NCI-H446 (cell line): Measurements from ENCODE around the gene LCN12.

Experiments used
- DNase-seq, 2 experiments: peaks; one replicate each; lab custom pipeline; 2025; lab: John Stamatoyannopoulos, UW

Gene LCN12

GRCh38 chr9:136974817-136975535, 22.9 kb downstream of the LCN12 start:
- DNase-seq = no peak

GRCh38 chr9:136975644-136976043, 23.6 kb downstream of the LCN12 start:
- DNase-seq = no peak

DNA sequence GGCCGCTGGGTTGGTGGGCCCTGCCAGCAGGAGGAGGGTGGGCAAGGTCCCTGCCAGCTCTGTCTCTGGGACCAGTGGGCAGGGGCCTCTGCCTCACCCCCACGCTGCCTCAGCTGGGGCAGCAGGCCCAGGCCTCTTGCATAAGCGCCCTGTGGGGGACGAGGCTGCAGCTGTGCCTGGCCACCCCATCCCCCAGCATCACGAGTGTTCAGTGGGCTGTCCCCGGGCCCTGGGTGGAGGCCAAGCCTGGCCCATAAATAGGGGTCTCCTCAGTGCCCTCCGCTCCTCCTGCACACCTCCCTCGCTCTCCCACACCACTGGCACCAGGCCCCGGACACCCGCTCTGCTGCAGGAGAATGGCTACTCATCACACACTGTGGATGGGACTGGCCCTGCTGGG, 25.1 kb downstream of the LCN12 start, which contains the start of gene PTGDS:
Gene PTGDS, plus strand, starts transcription at position 282 of the 400 bp plus-strand sequence. Its CDS starts 75 bp downstream, at position 357.
- DNase-seq = no peak

GRCh38 chr9:136977649-136978072, 25.6 kb downstream of the LCN12 start:
- DNase-seq = no peak

GRCh38 chr9:136978073-136978864, 26.2 kb downstream of the LCN12 start:
- DNase-seq = no peak

GRCh38 chr9:136978865-136979544, 26.9 kb downstream of the LCN12 start:
- DNase-seq = no peak

DNA sequence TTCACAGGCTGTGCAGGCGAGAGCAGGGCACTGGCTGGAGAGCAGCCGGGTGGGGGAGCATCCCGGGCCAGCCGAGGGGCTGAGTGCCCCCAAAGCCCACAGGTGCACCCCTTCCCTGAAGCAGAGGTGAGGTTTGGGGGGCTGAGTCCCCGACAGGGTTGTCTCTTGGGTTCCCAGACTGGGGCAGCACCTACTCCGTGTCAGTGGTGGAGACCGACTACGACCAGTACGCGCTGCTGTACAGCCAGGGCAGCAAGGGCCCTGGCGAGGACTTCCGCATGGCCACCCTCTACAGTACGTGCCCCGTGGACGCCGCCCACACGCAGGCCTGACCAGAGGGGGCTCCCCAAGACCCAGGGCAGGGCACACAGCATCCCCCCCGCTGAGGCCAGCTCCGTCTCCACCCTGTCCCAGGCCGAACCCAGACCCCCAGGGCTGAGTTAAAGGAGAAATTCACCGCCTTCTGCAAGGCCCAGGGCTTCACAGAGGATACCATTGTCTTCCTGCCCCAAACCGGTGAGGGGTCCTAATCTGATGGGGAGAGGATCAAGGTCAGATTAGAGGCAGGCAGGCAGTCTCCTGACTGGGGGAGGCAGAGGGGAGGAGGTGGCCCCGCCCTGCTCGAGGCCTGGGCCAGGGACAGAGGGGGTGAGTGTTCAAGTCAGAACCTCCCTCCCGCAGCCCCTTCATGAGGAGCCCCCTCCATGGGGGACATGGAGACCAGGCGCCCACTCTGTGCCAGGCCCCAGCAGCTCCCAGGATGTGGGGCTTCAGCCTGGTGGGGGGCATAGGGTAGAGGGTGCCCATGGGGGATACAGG, 27.9 kb downstream of the LCN12 start:
- no peak for DNase-seq

DNA sequence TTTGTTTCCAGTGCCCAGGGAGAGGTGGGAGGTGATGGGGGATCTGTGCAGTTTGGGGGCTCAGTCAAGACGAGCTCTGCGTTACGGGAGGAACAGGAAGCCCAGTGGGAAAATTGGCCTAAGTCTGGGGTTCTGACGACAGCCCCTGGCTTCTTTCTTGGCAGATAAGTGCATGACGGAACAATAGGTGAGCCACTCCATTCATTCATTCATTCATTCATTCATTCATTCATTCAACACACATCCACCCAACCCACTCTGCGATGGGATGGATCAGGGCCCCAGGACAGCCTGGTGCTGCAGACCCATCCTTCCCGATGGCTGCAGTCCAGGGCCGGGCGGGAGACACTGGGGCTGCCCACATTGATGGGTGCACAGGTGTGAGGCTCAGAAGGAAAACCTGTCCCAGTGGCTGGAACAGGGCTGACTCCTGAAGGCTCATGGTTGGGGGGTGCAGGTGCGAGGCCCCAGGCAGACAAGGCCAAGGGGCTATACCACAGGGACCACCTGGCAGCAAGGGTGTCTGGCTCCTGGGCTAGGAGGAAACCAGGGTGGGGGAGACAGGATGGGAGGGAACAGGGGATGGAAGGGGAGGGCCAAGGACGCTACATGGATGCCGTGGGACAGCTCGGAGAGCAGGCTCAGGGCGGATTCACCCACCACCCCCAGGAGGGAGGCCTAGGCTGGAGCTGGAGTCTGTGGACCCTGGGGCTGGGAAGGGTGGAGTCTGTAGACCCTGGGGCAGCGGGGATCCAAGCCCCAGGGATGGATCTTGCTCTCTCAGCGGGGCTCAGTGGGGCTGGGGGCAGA, 28.8 kb downstream of the LCN12 start:
- no peak for DNase-seq

DNA sequence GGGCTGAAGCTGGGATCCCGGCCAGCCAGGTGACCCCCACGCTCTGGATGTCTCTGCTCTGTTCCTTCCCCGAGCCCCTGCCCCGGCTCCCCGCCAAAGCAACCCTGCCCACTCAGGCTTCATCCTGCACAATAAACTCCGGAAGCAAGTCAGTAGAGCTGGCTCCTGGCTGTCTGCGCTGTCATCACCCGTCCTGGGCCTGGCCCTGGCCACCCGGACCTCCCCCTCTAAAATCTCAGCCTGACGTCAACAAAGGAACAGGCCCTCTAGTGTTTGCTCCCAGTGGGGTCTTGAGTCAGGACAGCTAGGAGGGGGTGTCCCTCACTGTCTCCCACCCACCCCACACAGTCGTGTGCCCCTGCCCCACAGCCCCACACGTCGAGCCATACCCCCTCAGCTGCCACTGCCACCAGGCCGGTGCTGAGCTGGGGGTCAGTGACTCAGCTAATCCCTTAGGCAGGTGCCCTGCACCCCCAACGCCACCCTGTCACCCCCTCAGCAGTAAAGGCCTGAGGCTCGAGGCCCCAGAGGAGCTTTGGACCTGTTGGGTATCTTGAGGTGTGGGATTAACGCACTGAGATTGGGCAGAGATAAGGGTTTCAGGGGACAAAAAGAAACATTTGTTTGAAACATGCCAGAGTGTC, 29.6 kb downstream of the LCN12 start:
- no peak for DNase-seq

- DNase-seq = no peak
Observed at GRCh38 chr9:136982232-136983051, 30.4 kb downstream of the LCN12 start, which contains the start of gene LCNL1. TSS of gene LCNL1 (plus strand) at chr9:136982993. CDS start at chr9:136983587, 594 bp downstream.

DNA sequence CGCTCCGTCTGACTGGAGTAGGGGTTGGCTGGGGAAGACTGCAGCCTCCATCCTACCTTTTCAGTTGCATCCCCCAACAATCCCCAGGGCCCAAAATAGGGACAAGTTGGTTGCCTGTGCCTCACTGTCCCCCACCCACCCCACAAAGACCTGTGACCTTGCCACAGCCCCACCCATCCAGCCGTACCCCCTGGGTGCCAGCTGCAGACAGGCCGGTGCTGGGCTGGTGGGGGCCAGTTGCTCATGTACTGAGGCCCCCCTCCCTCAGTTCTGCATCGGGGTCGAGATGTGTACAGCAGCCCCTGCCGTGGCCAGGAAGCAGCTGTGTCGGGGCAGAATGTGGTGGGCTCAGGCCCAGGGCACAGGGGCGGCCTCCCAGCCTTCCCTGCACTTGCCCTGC, 31.1 kb downstream of the LCN12 start:
- DNase-seq = no peak

DNA sequence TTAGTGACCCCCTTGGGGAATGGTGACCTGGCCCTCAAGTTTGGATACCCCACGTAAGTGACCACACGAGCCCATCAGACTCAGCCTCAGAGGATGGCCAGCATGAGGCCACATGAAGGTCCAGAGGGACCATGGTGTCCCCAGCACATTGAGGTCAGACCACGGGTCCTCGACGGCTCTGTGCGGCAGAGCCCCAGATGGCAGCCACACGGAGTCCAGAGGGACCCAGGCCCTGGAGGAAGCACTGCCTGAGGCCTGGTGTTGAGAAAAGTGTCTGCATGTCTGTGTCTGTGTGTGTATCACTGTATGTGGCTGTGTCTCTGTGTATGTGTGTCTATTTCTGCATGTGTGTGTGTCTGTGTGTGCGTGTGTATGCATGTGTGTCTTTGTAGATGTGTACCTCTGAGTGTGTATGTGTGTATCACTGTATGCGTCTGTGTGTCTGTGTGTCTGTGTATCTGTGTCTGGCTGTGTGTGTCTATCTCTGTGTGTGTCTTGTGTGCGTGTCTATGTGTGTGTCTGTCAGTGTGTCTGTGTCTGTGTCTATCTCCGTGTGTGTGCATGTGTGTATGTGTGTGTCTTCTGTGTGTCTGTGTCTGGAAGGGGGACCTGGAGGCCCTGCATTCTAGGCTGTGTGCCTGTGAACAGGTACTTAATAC, 31.7 kb downstream of the LCN12 start:
- no peak for DNase-seq

DNA sequence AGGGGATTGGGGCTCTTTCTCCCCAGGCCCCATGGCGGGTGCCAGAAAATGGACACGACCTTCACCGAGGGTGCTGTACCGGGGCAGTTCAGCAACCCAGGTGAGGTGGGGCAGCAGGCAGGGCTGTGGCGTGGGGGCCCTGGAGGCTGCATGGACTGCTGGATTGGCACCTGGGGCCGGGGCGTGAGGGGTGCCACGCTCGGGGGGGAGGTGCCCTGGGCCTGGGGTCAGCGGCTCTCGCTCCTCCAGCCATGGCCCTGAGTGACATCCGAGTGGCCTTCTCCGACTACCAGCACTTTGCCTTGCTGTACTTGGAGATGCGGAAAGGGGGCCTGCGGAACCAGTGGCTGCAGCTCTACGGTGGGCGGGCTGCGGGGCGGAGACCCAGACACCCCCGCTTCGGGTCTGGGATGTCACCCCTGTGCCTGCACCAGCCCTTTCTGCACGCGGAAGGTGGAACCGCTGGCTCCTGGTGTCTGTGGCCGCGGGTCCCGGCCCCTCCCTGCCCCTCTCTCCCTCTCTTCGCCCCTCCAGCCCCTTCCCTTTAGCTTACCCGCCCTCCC, 32.5 kb downstream of the LCN12 start:
- no peak for DNase-seq

DNA sequence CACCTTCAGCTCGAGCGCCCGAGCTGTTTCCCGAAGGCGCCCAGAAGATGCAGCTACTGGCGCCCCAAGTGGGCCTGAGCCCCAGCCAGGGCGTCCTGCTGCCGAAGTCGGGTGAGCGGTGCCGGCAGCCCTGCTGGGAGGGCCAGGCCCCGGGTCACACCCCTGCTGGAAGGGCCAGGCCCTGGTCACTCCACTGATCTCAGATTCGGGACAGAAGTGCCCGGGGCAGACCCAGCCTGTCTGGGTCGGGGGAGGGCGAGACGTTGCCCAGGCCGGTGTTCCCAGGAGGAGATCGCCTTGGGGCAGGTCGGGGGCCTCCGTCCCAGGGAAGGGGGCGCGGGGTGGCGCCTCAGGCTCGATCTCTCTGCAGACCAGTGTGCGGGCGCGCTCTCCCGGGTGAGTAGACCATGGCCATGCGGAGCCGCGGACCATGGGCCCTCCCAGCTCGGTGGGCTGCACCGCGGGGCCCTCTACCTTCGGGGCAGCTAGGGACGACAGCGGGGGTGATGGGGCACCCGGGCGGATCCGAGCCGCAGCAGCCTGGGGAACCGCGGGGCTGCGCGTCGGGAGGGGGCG, 33.0 kb downstream of the LCN12 start:
- no peak for DNase-seq

DNA sequence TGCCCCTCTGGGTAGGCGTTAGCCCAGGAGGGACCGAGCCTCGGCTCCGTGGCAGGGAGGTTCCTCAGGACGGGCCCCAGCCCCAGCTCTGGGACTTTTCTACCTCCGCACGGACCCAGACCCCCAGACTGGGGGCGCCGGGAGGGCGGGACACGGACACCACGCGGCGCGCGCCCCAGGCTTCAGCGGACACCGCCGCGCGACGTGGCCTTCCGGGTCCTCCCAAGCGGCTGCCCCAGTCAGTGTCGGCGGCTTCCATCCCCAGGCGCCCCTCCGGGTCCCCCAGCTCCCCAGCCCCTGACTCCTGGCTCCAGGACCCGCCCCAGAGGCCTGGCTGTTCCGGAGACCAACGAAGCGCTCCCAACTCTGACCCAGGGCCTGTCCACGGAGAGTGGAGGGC, 33.8 kb downstream of the LCN12 start:
- DNase-seq = no peak

DNA sequence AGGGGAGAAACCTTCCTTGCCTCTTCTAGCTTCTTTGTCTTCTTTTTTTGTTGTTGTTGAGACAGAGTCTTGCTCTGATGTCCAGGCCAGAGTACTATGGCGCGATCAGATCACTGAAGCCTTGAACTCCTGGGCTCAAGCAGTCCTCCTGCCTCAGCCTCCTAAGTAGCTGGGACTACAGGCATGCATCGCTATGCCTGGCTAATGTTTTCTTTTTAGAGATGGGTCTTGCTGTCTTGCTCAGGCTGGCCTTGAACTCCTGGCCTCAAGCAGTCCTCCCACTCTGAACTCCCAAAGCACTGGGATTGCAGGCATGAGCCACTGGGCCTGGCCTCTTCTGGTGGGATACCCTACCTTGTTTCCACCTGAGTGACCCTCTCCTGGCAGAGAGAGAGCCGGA, 36.8 kb downstream of the LCN12 start:
- no peak for DNase-seq

DNA sequence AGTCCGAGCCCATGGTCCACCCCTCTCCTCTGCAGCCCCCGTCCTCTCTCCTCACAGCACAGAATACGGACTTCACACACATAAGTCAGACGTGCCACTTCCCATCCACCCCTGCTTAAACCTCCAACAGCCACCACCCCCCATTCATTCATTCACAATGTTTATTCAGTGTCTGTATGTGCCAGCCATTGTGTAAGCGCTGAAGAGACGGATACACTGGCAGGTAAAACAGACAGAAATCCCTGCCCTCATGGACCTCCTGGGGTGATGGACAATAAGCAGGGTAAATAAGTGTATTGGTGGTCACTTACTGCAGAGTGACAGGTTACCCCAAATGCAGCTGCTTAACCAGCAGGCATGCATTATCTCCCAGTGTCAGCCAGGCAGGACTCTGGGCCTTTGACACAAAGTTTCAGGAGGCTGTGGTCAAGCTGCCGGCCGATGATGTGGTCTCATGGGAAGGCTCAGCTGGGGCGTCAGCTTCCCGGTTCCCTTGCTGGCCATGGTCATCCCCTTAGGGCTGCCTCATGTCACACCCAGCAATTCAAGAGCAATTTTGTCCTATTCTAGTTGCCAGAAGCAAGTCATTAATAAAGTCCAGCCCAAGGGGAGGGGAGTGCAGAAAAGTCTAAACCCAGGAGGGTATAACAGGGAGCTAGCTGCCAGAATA, 38.3 kb downstream of the LCN12 start:
- DNase-seq = no peak
